Fibroblast of skin of right biceps (primary cell): ENCODE measurements around the gene MEIS1.
A peak's percentile ranks its signal among the peaks of the same experiment; 100 is the strongest.

Experiments used
- DNase-seq: peaks from one replicate; pipeline ENCODE4 v3.0.0-alpha.2; 2013

The MEIS1 gene

DNA sequence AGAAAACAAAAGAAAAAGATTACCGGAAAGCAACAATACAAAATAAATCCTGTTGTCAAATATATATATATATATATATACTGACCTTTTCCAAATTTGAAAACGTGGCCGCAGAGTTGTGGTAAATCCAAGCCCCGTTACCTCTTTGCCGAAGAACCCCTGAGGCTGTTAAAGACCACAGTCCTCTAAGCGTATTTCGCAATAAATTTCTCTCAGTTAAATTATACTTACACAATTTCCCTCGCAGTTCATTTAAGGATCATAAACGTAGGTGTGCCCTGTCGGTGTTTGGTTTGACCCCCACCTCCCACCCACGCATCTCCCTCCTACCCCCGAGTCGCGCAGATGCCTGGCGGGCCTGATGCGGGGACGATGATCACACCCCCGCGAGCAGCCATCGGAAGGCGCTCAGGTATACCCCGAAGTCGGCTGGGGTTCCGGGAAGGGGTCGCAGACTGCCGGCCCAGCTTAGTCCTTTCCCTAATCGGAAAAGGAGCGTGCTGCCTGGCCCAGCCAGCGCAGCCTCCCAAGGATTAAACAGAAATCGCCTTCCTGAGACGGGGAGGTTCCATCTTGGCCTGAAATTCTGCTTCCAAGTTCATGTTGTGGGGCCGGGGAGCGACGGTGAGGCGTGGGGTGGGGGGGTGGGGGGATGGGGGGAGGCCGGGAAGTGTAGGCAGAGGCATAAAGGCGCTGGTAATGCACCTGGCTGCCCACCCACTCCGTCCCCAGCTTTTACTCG, 2.9 kb upstream of the MEIS1 start:
- DNase-seq, result no peak

DNA sequence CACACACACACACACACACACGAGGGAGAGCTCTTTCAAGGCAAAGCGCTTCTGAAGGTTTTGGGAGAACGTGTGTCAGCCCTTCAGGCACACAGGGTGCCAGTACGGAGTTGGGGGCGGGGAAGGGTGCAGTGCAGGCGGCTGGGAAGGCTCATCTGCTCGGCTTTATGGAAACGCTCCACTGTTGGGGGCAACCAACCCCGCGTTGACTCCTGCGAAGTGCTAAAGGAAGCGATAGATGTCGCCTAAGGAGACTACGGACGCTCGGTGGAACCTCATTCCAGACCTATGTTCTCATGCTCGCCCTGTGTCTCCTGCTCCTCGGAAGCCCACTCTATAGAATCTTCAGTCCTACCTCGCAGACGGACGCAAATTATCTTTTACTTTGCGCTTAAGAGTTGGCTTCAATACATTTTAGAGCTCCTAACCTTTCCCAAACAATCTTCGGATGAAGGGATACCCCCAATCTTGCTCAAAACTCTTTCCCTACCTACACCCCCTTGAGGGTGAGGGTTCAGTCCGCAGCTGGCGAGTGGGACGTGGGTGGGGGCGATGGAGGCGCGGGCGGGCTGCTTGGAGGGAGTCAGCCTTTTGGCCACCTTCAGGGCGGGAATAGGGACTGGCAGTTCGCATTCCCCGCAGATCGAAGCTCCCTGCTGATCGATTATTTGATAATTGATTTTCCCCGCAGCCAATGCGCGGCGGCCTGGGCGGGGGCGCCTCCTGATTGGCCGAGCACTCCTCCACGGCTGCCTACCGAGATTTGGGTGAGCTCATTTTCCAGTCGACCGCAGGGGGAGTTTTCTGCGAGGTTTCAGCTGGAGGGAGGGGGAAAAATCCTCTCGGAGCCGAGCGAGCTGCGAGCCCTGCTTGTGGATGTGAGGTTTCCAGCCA, 1.9 kb upstream of the MEIS1 start:
- DNase-seq, result peak; percentile 98

DNA sequence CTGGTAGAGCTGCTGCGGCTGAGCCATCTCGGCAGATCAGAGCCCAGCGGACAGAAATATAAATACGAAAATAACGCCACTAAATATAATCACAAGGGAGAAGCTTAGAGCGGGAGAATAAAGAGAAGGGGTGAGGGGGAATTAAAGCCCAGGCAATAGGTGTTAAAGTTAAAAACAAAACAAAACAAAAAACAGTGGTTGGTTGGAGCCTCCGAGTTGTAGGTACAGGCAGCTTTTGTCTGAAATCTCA, 1.3 kb upstream of the MEIS1 start:
- DNase-seq, result no peak

DNA sequence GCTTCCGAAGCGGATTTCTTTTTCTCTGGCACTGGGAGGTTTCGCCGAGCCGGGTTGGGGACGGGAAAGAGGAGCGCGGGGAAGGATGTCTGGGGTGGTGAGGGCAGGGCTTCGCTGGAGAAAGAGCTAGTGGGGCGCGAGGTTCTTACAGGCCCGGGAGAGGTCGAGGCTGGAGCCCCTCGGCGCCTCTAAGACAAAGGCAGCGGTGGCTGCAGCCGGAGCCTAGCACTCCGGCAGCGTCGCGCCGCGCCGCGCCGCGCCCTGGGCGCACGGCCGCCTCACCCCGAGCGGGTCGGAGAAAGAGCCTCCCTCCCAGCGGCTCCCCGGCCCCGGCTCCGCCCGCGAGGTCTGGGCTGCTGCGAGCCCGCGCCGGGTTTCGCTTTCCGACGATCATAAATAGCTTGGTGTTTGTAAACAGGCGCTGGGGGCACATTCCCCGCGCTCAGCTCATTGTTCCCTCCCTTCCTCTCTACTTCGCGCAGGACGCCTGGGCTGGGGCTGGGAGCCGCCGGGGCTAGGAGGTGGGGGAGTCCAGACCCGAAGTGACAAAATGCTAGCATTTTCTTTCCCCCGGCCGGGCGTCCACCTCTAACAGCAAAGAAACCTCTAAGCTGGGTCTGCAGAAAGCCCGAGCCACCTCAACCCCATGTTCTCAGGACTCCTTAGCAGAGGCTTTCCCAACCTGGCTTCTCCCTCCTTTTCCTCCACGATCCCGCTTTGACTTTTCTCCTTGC, 813 bp upstream of the MEIS1 start:
- DNase-seq, result peak; percentile 77

DNA sequence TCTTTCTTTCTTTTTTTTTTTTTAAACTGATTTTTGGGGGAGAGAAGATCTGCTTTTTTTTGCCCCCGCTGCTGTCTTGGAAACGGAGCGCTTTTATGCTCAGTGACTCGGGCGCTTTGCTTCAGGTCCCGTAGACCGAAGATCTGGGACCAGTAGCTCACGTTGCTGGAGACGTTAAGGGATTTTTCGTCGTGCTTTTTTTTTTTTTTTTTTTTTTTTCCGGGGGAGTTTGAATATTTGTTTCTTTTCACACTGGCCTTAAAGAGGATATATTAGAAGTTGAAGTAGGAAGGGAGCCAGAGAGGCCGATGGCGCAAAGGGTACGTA, 587 bp downstream of the MEIS1 start:
- no peak for DNase-seq

DNA sequence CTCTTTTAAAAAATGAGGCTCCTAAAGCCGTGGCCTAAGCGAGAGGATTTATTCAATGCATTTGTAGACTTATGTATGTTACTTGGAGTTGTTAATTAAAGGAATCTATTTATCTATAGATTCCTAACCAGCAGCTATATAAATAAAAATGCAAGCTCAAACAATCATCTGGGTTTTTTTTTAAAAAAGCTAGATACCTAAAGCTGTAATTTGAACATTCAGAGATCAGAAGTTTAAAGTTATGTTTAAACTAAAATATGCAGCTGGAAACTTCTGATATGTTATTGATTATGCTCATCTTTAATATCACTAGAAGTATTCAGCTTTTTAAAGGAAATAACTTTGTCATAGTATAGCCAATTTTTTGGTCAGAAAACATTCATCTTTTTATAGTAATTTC, 1.0 kb downstream of the MEIS1 start:
- no peak for DNase-seq

DNA sequence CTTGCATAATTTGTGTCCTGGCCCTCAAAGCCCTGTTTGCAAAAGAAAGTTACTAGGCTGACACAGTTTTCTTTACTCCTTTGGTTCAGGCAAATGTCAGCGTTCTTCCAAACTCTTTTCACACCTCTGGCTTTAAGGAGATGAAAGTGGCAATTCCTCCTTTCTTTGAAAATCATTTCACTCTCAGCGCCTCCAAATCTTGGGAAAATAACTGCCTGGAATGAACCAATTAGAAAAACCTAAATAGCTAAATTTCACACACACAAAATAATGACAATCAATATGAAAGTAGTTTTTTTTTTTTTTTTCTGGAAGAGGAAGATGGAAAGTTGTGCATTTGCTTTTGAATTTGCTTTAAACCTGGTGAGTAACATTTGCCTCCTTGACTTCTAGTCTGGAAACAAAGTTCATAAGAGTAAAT, 1.7 kb downstream of the MEIS1 start:
- no peak for DNase-seq

DNA sequence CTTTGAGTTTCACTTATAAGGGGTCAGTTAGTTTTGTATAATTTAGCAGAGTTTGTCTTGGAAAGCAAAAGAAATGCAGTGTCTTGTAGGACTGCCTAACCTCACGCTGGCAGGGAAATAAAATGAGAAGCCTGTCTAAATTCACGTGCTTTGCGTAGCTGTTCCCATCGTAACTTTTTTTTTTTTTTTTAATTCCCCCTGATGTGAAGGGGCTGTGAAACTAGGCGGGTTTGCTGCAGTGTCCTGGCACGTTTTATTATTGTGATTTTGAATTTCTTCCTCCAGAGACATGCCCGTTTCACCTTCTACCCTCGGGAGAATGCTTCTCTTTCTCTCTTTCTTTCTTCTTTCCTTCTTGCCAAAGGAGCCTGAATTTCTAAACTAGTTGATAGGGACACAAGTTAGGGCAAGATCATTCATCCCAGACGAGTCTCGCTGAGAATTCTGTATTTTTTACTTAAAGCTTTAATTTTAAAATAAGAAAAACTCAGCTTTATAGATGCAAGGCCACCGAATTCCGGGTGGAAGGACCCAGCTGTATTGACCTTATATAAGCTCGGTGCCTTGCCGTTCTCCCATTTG, 2.3 kb downstream of the MEIS1 start:
- peak; percentile 55 for DNase-seq

DNA sequence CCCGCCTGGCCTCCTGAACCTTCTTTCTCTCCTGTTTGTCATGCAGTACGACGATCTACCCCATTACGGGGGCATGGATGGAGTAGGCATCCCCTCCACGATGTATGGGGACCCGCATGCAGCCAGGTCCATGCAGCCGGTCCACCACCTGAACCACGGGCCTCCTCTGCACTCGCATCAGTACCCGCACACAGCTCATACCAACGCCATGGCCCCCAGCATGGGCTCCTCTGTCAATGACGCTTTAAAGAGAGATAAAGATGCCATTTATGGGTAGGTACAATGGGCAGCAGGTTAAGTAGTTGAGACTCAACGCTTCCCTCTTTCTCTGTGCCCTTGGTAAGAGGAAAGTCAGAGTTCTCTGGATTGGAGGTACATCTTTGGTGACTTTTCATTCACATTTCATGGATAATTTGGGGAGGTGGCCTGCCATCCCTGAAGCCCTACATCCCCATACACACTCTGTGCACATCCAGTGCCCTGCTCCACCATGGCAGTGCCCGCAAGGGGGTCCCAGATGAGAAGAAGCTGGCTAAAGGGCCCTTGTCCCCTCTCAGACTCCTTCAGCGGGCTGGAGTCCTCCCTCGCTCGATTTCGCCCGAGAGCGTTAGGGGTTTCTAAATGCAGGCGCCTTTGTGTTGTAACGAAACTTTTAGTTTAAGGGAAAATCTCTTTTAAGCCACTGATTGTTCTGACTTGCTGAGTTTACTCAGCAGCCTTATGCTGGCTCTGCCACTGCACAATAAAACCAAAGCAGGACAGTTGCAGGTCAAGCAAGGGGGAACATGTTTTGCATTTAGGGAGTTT, 3.0 kb downstream of the MEIS1 start:
- DNase-seq, result peak; percentile 52

DNA sequence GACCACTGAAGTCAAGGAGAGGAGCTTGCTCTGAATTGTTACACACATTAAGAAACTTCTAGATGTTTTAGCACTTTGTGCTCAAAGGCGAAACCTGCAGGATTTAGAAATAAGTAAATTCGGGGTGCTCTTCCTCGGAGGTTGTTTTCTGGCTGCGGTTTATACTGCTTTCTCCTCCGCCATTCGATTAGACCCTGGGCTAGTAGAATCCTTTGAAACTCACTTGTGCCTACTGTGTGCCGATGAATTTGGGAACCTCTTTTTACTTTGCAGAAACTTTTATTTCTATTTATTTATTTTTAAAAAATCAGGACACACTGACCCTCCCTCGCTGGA, 3.5 kb downstream of the MEIS1 start:
- no peak for DNase-seq

DNA sequence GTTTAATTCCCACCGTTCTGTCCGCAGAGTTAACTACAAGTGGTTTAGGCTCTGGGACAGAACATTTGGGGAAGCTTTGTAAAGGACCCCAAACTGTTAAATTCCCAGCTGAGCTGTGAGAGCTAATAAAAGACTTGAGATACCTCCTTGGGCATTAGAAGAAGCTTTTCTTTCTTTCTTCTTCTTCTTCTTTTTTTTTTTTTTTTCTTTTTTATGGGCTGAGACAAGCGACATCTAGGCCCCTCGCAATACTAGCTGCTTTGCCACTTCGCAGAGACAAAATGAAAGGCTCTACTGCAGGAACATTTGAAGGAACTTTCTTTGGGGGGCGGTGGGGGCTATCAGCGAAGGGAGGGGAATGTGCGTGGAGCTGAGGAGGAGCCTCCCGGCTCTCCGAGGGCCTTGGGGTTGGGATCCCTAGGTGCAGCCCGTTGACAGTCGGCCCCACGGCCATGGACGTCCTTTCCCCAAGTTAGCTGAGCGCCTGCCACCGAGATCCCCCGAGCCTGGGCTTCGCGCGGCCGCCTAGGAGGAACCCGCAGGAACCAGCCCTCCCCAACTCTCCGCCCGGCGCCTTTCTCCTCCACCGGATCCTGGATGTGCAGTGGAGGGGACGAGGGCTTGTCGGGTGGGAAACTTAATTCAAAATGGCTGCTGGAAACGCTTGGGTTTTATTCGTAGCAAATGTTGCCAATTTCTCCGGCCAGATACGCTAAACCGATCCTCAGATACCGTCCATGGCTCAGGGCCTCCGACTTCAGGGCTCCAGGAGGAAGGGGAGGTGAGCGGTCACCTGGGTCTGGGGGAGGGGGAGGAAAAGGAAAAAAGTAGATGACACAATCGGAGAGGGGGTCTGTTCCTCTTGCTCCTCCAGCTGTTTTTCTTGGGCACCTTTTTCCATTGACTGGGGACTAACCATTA, 4.2 kb downstream of the MEIS1 start:
- peak; percentile 56 for DNase-seq

DNA sequence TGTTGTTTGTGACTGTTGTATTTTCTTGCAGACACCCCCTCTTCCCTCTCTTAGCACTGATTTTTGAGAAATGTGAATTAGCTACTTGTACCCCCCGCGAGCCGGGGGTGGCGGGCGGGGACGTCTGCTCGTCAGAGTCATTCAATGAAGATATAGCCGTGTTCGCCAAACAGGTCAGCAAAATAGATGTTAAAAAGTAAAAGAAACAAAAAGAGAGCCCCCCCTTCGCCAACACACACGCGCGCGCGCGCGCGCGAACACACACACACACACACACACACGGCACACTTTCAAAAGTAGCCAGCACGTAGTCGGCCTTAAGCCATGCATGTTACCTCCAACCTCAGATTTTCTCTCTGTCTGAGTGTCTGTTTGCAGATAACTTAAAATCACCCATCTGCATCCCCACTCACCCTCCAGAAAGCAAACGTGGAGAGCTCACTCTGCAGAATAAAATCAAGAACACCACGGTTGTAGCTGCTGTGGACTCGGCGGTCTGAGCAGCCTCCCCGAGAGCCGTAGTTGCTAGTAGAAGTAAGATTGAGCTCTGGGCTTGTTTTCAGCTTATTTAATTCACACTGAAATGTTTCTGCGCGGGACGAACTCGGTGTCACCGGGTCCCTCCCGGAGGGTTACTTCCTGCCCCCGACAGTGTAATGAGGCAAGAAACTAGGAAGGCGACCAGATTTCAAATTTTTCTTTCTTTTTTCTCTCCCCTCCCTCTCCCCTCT, 5.1 kb downstream of the MEIS1 start:
- peak; percentile 55 for DNase-seq

DNA sequence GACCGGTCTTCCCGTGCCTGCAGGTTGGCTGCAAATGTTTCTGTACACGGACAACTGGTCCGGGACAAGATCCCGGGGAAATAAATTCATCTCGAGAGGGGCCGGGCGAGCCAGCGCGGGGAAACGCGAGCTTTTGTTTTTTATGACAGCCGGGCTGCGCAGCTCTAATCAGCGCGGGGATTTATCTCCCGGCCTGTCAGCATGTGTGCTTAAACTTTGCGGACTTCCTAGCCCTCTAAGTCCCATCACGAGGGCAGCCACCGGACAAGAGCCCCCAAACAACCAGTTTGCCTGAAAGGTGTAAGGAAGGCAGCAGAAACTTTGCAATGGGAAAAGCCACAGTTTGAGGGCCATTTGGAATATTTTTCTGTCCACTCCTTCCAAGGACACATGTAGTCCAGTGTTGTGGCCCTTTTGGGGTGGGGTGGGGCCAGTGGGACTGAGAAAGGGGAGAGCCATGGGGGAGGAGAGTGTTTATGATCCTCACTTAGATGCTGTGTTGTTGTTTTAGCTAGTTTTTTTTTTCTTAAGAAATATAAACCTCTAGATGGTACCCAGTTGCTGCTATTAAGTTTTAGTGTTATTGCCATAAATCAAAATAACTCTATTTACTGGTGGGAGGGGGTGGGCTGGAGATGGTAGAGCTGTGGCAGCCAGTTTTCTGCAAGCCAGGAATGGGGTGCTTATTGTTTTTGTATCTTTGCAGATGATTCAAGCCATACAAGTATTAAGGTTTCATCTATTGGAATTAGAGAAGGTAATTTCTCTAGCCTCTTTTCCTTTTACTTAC, 6.0 kb downstream of the MEIS1 start:
- peak; percentile 65 for DNase-seq

DNA sequence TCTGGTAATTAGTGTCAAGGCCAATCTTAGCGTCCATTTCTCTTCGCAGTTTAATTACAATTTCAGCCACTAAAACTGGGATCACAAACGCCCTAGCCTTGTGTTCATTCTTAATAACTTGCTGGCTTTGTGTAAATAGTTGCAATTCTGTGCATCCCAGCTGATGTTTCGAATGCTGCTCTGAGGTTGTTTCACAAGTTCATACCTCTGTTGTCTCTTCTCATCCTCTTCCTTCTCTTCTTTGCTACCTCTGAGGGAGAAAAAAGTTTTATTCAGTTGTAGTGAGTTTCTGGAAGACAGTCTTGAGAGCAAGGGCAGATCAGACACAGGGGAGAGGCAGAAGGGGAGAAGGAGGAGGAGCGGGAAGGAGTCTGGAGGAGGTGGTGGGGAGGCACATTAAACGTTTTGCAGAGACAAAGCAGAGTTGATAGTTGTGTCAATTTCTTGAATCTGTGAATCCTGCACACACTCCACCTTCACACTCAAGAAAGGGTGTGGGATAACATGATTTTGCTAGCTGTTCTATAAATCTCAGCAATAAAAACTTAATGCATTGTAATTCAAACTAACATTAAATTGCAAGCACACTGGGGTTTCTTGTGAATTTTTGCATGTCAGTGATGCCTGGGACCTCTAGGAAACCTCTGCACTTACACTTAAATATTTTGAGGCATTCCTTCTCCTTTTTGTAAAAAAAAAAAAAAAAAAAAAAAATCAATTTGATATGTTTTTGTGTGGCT, 6.8 kb downstream of the MEIS1 start:
- no peak for DNase-seq

DNA sequence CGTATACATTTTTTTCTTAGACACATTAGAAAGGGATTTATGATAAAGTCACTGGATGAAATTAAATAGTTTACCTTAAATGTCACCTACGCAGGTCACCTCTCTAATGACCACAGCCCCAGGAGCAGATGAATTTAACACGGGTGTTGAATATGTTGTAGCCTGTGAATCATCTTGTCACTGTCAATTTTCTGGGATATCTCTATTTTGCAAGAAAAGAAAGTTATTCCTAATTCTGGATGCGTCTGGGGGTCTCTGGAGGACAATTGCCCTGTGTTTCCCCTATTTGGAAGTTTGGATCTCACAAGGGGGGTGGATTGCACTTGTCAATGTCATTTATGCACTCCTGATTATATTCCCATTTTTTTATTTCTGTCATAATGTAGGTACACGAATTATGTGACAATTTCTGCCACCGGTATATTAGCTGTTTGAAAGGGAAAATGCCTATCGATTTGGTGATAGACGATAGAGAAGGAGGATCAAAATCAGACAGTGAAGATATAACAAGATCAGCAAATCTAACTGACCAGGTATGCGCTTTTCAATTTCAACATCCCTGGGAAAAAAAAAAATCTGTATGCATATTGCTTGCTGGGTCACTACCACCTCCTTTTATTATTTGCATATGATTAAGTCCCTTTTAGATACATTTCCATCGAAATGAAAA, 7.7 kb downstream of the MEIS1 start:
- DNase-seq, result no peak

DNA sequence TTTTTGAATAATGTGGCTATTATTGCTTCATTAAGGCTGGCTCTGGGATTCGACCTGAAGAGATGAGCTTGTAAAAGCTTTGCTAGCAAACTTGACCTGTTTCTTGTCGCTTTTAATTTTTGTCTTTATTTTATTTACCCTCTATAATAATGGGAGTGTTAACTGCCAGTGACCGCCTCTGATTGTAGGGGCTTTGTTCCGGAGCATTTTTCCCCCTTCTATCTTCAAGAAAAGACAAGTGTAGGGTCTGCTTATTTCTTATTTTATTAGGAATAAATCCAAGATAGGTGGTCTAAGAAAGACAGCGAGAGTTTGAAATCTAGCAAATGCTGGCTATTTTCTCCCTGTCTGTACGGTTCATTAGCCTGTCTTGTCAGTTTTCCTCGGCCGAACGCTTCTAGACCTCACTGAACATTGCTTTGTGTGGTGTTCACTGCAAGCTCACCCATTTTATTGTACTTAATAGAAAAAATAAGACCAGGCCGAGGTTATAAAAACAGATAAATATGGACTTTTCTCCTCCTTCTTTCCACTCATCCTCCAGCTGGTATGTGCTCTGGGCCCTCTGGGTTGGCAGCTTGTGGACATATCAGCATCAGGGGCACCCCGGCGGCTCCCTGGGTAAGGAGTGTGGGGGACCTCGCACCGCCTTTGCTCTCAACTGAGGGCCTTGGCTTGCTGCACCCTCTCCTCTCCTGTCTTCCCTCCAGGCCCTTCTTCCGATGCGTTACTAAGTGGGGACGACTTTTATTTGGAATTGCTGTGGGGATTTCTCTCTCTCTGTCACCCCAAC, 8.5 kb downstream of the MEIS1 start:
- peak; percentile 45 for DNase-seq

DNA sequence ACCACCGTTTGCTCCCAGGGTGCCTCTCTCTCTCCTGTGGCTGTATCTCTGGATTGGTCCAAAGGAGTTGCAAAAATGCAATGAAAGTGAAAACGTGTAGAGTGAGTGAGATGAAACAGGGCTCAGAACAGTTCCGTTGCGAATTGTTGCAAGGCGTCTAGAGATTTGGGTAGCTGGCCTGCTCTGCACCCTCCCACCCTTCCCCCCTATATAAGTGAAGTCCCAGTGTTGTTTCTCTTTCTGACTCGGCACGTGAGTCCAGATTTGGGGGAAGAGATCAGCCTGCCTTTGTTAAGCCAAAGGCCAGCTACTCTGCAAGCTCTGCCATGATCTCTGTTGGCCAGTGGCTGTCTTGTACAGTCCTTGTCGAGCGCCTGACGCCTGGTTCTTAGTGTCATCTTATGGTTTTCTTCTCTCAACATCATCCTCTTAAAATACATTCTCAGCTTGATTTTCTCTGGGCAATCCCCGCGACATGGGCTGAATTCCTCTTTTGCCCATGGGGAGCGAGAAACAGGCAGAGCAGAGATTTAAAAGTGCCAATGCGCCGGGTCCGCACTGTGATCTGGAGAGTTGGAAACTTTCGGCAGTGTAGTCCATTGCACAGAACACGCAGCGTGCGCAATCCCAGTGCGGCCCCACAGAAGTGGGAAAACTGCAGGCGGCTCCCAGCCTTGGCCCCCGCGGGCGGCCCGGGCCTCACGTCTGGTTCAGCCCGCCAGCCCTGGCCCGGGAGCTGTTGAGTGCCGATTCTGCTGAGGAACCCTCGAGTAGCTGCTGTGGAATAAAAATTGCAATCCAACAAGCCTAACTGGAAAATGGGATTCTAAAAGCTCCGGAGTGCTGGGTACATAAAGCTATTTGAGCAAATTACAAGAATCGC, 9.3 kb downstream of the MEIS1 start:
- peak; percentile 66 for DNase-seq
